Osteocyte (in vitro differentiated cells): ENCODE measurements around the gene PTPRN2. TPM values are rescaled to one million over a fixed set of nuclear protein-coding genes. Genes with fewer than 3 reads are reported as not detected.
"Not testable (repeated sequence)": the region's sequence is repeated elsewhere in the genome, so short reads cannot be mapped to it uniquely, and the experiment has no call there.

Experiments used
- DNase-seq: peaks from one replicate; pipeline ENCODE4 v3.0.0; 2021; ENCODE audit warnings: mixed read lengths; ENCODE audit not compliant: unreplicated experiment; ENCODE audit errors: extremely low spot score
- H3K27ac Mint-ChIP-seq: one replicate; pipeline ENCODE4 v1.8.0; 2021; ENCODE audit warnings: mild to moderate bottlenecking, mixed read lengths; ENCODE audit not compliant: unreplicated experiment
- H3K27me3 Mint-ChIP-seq: one replicate; pipeline ENCODE4 v1.8.0; 2021; ENCODE audit warnings: mixed read lengths; ENCODE audit not compliant: unreplicated experiment
- H3K36me3 Mint-ChIP-seq: one replicate; pipeline ENCODE4 v1.8.0; 2021; ENCODE audit warnings: mixed read lengths; ENCODE audit not compliant: unreplicated experiment
- H3K4me1 Mint-ChIP-seq: one replicate; pipeline ENCODE4 v1.8.0; 2021; ENCODE audit warnings: mixed read lengths; ENCODE audit not compliant: unreplicated experiment
- H3K4me3 Mint-ChIP-seq: one replicate; pipeline ENCODE4 v1.8.0; 2021; ENCODE audit warnings: mild to moderate bottlenecking, moderate library complexity, mixed read lengths; ENCODE audit not compliant: unreplicated experiment
- H3K9me3 Mint-ChIP-seq: one replicate; pipeline ENCODE4 v1.8.0; 2021; ENCODE audit warnings: mixed read lengths; ENCODE audit not compliant: unreplicated experiment
- total RNA-seq: library from RNA; stranded (reverse); gene quantifications from 2 replicates; pipeline ENCODE4 v1.2.1, GENCODE V29; 2021
- TF ChIP-seq, protein P1 (sequence below): fragments of 200-600 bp; sonication (generic); IDR thresholded peaks from 2 replicates; pipeline ENCODE4 v1.5.0; 2021; ENCODE audit warnings: antibody characterized with exemption, mild to moderate bottlenecking, moderate library complexity

The PTPRN2 gene
- total RNA-seq, 1 donor from 2014 or later: 0.59 TPM

GRCh38 chr7:157594306-157594705 lies 993.3 kb downstream of the PTPRN2 start:
- Mint-ChIP-seq H3K4me3 (no peak overlapping the region), H3K9me3 (no peaks in the 10 kb centered on the region), H3K36me3 (no peaks in the 10 kb centered on the region), H3K27ac (no peak overlapping the region), H3K27me3 (no peaks in the 10 kb centered on the region), H3K4me1 (no peaks in the 10 kb centered on the region)
- no peak for DNase-seq
- TF ChIP-seq, protein P1, sequence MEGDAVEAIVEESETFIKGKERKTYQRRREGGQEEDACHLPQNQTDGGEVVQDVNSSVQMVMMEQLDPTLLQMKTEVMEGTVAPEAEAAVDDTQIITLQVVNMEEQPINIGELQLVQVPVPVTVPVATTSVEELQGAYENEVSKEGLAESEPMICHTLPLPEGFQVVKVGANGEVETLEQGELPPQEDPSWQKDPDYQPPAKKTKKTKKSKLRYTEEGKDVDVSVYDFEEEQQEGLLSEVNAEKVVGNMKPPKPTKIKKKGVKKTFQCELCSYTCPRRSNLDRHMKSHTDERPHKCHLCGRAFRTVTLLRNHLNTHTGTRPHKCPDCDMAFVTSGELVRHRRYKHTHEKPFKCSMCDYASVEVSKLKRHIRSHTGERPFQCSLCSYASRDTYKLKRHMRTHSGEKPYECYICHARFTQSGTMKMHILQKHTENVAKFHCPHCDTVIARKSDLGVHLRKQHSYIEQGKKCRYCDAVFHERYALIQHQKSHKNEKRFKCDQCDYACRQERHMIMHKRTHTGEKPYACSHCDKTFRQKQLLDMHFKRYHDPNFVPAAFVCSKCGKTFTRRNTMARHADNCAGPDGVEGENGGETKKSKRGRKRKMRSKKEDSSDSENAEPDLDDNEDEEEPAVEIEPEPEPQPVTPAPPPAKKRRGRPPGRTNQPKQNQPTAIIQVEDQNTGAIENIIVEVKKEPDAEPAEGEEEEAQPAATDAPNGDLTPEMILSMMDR: no peak

GRCh38 chr7:157593541-157593940 lies 994.1 kb downstream of the PTPRN2 start:
- TF ChIP-seq, protein P1: no peak
- no peak overlapping the region for H3K4me3 Mint-ChIP-seq
- H3K4me1 Mint-ChIP-seq: no peaks in the 10 kb centered on the region
- H3K27me3 Mint-ChIP-seq: no peaks in the 10 kb centered on the region
- H3K9me3 Mint-ChIP-seq: no peaks in the 10 kb centered on the region
- DNase-seq: no peak
- no peak overlapping the region for H3K27ac Mint-ChIP-seq
- no peaks in the 10 kb centered on the region for H3K36me3 Mint-ChIP-seq

DNA sequence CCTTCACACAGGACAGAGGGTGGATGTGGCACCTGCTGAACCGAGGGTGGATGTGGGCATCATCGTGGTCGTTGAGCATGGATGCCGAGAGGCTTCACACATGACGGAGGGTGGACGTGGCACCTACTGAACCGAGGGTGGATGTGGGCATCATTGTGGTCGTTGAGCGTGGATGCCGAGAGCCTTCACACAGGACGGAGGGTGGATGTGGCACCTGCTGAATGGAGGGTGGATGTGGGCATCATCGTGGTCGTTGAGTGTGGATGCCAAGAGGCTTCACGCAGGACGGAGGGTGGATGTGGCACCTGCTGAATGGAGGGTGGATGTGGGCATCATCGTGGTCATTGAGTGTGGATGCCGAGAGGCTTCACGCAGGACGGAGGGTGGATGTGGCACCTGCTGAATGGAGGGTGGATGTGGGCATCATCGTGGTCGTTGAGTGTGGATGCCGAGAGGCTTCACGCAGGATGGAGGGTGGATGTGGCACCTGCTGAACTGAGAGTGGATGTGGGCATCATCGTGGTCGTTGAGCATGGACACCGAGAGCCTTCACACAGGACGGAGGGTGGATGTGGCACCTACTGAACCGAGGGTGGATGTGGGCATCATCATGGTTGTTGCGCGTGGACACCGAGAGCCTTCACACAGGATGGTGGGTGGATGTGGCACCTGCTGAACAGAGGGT lies 994.8 kb downstream of the PTPRN2 start:
- not testable (repeated sequence) for H3K4me1 Mint-ChIP-seq, H3K4me3 Mint-ChIP-seq, H3K36me3 Mint-ChIP-seq, DNase-seq, H3K9me3 Mint-ChIP-seq, H3K27ac Mint-ChIP-seq, H3K27me3 Mint-ChIP-seq

- no peaks in the 10 kb centered on the region for H3K36me3 Mint-ChIP-seq
- no peak for DNase-seq
- TF ChIP-seq, protein P1: no peak
- no peaks in the 10 kb centered on the region for H3K4me1 Mint-ChIP-seq
- no peak overlapping the region for H3K27ac Mint-ChIP-seq
- peaks cover under 1% of the 10 kb centered on the region for H3K27me3 Mint-ChIP-seq
- no peaks in the 10 kb centered on the region for H3K9me3 Mint-ChIP-seq
- no peak overlapping the region for H3K4me3 Mint-ChIP-seq
These were observed 997.1 kb downstream of the PTPRN2 start for GRCh38 chr7:157590526-157590925.

DNA sequence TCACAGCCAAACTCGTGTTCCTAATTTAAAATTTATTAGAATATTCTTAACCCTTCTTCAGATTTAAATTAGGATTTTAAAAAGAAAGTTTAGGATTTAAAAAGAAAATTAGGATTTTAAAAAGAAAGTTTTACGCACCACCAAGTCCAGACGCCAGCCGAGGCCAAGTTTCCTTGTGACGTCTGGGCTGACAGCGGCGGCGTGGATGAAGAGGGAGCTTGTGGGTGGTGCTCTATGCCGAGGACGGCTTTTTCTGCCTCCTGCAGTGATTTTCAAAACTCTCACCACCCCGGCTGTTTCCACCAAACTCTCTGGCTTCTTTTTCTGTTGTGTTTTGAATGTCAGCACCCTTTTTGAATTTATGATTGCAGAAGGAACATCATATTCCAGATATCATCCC lies 997.9 kb downstream of the PTPRN2 start:
- TF ChIP-seq, protein P1: no peak
- H3K27me3 Mint-ChIP-seq: peaks cover 5% of the 10 kb centered on the region
- H3K27ac Mint-ChIP-seq: no peak overlapping the region
- no peaks in the 10 kb centered on the region for H3K36me3 Mint-ChIP-seq
- no peak for DNase-seq
- H3K9me3 Mint-ChIP-seq: no peaks in the 10 kb centered on the region
- no peak overlapping the region for H3K4me3 Mint-ChIP-seq
- no peaks in the 10 kb centered on the region for H3K4me1 Mint-ChIP-seq
